Activated CD8-positive, alpha-beta memory T cell treated with anti-CD3 and anti-CD28 coated beads, Interleukin-2, amount 50 U/mL, for 24 hours (primary cell): ENCODE results near the gene NMRAL1.

Experiments used
- DNase-seq: peaks from one replicate; pipeline ENCODE4 v3.0.0-alpha.2; 2020; ENCODE audit errors: extremely low read depth

Gene NMRAL1

DNA sequence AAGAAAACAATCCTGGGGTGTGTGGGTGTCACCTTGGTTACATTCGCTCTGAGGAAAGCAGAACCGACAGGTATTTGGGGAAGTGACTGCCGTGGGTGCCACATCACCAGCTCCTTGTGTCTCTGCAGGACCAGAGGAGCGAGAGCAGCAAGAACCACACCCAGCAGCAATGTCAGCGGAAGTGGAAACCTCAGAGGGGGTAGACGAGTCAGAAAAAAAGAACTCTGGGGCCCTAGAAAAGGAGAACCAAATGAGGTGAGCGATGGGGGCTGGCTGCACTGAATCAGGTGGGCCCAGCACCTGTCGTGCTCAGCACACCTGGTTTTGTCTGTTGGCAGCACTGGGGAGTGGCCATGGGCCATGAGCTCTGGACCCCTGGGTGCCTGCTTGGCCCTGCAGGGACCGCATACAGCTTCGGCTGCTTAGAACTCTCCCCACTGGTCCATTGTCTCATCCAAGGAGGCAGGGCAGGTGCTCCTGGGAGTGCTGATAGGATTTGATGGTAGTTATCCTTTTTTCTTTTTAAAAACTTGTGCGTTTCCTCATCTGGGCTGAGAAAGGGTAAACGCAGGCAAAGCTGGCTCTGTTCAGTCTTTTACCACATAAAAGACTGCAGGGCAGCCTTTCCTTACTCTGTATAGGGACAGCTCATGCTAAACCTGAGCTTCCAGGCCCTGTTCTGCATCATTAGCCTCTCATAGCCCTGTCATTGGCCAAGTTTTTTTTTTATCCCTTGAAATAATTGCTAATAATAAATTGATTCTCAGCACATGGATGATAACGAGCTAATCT lies 31.1 kb upstream of the NMRAL1 start:
- peak; percentile 51 for DNase-seq

DNA sequence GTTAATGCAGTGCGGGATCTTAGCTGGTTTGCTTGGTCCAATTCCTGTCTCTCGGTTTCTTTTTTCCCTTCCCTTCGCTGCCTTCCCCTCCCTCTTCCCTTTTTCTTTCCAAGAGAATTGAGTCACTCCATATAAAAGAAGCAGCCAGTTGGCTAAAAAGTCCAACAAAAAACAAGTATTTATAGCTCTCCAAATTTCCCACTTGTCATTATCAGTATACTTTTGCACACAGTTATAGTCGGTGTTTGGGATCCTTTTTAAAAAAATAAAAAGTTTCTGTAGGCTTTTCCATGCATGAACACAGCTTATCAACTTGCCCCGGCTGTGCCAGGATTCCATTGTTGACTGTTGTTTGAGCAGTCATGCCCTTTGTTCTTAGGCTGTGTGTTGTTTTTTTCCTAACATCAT lies 26.6 kb upstream of the NMRAL1 start:
- DNase-seq, result no peak

DNA sequence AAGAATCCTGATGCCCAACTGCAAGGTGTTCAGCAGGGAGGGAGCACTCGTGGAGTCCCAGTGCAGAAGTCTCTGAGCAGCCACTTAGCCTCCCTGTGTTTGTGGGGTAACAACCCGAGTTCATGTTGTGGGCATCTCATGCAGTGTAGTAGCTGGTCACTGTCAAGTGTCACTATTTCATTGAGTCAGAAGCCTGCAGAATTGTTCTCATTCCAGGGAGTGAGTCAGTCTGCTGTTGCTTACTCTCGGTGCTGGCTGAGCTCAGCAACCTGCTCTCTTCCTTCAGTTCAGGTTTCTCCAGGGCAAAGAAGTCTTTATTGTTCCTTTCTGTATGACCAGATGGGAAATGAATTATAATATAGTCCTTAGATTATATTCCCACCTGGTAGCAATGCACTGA lies 25.8 kb upstream of the NMRAL1 start:
- no peak for DNase-seq

DNA sequence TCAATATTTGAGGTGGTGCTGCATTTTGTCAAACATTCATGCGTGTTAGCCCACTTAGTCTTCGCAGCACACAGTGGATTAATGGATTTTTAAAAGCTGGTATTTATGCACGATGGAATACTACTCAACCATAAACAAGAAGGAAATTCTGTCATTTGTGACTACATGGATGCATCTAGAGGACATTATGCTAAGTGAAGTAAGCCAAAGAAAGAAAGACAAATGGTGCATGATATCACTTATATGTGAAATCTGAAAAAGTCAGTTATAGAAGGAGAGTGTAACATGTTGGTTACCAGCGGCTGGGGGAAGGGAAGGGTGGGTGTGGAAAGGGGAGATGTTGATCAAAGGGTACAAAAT lies 24.8 kb upstream of the NMRAL1 start:
- DNase-seq, result no peak

DNA sequence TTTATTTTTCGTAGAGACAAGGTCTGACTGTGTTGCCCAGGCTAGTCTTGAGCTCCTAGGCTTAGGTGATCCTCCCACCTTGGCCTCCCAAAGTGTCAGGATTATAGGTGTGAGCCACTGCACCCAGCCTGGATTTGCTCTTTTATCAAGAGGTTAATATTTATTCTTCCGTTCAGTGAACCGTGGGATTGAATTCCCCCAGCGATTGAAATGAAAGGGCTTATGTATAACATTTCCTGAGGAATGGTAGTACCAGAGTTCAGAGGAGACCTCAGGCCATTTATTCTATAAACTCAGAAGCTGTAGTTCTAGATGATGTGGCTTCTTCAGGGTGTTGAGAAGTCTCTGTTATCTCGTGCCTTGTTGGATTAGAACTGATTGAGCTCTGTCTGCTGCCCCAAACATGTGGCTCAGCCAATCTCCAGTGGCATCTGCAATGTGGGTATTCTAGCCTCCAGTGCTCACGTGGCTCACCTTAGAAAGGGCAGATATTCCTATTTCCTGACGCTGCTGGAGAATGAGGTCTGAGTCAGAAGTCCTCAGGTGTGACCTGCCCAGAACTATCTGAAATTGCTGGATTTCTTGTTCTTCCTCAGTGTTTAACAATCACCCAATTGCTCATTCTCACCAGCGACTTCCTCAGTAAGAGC lies 24.2 kb upstream of the NMRAL1 start:
- no peak for DNase-seq

DNA sequence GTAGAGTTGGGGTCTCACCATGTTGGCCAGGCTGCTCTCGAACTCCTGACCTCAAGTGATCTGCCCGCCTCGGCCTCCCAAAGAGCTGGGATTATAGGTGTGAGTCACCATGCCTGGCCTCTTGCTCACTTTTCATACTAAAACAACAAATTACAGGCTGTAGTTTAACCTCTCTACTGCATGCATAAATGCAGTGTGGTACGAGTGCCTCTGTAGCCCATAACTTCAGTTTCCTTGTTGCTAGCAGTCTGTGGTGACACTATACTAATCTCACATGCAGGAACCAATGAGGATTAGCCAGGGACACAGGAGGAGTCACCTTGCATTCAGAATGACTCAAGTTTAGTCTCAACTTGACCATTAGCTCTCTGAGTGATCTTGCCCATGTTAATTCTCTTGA lies 21.9 kb upstream of the NMRAL1 start:
- no peak for DNase-seq

DNA sequence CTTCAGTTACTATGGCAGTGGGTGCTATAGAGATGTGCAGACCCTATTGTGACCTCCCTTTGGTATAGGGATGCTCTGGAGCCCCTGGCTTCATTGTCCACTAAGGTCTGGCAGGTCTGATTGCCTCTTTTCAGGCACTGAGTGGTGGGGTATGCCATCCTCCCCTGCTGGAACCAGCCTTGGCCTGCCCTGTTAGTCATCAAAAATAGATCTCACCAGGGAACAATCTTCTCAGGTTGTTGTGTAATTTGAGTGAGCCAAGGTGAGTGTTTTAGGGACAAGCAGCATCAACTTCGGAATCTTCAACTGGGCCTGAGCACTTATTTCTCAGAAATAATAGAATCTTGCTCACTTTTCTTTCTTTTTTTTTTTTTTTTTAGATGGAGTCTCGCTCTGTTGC lies 21.3 kb upstream of the NMRAL1 start:
- no peak for DNase-seq

DNA sequence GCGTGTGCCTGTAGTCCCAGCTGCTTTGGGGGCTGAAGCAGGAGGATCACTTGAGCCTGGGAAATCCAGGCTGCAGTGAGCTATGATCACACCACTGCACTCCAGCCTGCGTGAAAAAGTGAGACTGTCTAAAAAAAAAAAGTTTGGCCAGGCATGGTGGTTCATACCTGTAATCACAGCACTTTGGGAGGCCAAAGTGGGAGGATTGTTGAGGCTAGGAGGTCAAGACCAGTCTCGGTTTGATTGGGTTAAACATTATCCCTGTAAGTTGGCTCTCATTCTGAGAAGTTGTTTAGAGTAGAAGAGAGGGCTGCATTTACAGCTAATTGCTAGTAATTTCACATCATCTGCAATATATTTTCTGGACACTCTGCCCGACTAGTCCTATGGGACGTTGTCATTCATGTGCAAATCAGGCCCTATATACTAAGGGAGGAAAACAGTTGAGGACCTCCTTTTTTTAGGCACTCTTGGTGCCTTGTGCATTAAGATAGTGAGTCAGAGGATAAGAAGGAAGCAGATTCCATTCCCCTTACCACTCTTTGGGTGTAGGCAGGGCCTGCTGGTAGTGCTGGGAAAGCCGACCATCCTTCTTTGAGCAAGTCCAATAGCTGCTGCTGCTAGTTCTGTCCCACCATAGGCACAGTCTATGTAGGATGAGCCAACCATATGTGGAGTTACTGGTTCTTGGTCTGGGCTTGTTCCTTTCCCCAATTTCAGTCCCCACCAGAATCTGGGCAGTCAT lies 20.5 kb upstream of the NMRAL1 start:
- no peak for DNase-seq

DNA sequence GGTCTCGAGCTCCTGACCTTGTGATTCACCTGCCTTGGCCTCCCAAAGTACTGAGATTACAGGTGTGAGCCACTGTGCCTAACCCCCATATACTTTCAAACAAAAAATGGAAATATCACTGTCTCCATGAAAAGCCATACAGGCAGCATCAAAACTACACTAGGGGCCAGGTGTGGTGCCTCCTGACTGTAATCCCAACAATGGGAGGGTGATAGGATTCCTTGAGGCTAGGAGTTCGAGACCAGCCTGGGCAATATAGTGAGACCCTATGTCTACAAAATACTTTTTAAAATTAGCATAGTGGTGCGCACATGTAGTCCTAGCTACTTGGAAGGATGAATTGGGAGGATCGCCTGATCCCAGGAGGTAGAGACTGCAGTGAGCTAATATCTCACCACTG lies 17.5 kb upstream of the NMRAL1 start:
- DNase-seq, result no peak

DNA sequence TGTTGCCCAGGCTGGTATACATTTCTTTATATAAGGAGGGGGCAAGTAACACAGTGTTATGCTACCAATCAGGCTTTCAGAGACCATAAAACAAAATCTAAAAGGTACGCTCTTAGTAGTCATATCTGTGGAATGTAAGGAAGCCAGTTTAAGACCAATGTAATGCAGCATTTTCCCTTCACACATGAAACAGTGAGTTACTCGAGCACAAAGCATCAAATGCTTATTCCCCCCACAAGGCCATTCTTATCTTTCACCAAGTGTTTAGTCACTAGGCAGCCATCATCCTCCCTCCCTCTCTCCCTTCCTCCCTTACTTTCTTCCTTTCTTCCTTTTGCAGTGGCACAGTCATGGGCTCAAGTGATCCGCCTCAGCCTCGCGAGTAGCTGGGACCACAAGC lies 14.6 kb upstream of the NMRAL1 start:
- no peak for DNase-seq

DNA sequence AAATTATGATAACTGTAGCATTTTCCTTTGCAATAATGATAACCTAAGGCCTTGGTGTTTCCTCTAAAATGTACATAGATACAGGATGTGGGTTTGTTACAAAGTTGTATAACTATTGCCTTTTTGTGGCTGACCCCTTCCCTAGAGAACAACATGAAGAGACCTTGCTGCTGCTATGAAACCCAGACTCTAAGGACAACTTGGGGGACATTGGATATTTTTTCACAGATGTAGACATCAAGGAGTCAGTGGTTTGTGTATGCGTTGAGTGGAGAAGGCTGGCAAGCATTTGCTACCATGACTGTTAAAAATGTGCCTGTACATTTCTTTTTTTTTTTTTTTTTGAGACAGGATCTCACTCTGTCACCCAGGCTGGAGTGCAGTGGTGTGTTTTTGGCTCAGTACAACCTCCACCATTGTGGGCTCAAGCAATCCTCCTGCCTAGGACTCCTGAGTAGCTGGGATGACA lies 14.1 kb upstream of the NMRAL1 start:
- no peak for DNase-seq

DNA sequence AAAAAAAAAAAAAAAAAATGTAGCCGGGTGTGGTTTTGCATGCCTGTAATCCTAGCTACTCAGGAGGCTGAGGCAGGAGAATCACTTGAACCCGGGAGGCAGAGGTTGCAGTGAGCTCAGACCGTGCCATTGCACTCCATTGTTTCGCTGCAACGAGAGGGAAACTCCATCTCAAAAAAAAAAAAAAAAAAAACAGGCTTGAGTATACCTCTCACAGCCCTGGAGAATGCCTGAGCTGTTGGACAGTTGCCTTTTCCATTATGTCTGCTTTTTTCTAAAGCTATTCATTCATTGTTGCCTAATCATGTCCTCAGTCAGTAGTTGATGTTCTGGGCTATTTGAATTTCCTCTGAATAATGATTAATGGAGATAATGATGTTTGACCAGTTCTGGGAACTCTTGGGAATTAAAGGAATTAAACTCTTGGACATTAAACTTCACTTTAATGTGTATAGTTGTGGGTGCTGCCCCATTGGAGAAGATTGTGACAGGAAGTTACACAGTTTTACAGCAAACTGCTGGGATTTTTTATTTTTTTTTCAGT lies 13.6 kb upstream of the NMRAL1 start:
- no peak for DNase-seq

DNA sequence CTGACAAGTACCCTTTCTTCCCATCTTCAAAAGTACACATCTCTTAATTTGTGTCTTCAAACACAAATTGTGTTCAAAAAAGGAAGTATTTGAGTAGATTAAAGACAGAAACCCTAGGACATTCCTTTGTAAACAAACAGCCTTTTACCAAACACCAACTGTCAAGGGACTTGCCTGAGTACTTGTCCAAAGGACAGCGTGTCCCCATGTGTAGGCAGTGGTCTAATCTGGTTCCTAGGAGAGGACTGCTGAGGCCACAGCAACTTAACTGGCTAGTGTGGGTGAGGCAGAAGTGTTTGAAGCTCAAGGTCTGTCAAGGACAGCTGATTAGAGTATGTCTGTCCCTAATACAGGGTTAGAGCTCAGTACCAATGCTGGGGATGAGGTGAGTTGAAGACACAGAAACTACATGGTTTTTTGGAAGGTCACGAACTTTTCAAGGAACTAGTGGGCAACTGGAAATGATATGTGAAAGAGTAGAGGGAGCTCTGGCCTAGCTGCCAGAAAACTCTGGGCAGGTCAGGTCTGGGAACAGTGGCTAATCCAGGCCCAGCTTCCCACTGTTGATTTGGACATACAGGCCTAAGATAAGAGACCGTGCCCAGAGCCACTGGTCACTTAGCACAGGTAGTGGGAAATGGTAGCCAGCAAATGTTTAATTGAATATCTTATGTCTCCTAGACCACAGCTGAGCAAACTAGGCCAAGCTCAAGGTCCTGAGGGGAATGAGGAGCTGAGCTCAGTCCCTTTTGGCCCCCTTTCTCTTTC lies 11.9 kb upstream of the NMRAL1 start:
- DNase-seq, result no peak

DNA sequence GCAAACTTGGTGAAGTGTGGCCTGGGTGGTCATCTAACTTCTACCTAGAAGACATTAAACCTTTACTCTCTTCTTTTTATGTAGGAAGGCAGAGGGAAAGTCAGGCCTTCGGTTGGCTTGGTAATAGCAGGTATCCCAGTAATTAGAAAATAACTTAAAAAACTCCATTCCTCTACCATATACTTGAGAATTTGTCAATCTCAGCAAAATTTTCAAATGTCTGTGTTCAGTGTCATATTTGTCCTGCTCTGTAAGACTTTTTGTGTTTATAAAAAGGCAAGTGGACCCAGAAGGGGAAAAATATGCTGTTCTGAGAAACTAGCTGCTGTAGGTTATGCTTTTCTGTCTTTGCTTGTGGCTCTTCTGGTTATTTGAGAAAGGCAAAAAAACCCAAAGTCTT lies 7.5 kb upstream of the NMRAL1 start:
- DNase-seq, result no peak

DNA sequence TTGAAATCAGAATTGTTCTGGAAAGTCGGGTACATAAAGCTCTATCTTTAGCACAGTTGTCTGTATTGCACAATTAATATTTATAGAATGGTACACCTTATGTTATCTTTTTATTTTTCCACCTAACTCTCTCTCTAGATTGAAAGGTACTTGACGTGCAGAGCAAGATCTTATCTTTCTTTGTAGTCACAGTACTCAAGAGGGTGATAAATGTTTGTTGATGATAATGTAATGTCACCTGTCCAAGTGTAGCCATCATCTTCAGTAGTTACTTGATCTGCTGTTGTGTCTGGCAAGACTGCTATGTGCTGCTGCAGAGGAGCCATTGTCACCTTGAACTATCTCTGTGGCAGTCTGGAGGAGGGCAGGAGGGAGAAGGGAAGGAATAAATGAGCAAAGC lies 7.1 kb upstream of the NMRAL1 start:
- DNase-seq, result no peak

DNA sequence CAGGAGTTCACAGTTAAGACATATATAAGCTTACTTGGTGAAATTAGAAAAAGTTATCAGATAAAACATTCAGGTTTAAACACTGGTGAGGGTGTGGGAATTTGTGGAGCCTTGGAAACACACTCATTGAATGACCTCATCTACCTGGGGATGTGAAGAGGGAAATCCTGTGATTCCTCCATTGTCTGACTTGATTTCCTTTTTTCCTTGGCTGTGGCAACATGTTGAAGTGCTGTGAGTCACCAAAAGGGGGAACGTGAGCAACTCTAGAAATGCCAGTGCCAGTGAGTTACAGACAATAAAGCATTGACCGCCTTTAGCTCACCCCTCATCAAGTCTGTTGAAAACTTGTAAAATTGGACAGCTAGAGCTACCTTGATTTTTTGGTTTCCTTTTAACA lies 3.5 kb upstream of the NMRAL1 start:
- DNase-seq, result no peak

DNA sequence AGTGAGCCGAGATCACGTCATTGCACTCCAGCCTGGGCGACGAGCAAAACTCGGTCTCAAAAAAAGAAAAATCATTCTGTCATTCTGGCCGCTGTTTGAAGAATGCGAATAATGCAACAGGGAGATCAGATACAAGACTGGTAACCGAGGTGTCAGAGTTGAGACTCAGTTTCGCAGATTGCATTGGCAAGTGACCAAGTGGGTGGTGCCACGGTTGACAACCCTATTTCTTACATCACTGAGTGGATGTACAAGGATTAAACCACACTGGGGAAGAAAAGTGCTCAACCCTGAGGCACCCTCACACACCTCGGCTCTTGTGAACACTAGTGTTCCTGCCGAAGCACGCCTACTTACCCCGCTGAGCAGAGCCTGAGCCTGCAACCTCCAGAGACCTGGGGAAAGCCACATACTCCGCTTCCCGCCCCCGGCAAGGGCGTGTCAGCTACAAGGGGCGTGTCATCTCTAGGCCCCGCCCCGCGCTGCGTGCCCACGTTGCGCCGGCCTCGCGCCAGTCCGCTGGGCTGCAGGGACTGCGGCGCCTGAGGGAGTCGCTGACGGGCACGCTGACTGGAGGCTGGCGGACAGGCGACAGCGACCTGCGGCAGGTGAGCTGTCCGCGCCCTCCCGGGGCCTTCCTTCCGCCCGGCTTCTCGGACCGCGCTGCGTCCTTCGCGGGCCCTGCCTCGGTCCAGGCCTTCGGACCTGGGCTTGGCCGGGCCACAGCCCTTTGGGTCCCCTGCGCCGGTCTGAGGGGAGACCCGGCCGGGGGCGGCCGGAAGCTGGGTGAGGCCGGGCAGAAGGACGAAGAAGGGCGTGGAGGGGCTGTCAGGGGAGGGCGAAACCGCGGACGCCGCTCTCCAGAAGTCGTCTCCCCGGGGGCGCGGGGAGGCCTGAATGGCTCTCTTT lies 1.7 kb upstream of the NMRAL1 start, which contains the start of gene HMOX2:
Gene HMOX2, plus strand, starts transcription at position 519 of the 909 bp plus-strand sequence. CDS start 29,127 bp downstream, outside the sequence.
- peak; percentile 84 for DNase-seq

DNA sequence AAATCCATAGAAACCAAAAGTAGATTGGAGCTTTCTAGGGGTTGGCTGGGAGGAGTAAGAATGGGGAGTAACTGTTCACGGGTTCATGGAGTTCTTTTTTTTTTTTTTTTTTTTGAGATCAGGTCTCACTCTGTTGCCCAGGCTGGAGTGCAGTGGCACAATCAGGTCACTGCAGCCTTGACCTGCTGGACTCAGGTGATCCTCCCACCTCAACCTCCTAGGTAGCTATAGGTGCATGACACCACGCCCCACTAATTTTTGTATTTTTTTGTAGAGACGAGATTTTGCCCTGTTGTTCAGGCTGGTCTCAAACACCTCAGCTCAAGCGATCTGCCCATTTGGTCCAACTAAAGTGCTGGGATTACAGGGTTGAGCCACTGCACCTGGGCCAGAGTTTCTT lies 1.5 kb downstream of the NMRAL1 start:
- DNase-seq, result no peak

DNA sequence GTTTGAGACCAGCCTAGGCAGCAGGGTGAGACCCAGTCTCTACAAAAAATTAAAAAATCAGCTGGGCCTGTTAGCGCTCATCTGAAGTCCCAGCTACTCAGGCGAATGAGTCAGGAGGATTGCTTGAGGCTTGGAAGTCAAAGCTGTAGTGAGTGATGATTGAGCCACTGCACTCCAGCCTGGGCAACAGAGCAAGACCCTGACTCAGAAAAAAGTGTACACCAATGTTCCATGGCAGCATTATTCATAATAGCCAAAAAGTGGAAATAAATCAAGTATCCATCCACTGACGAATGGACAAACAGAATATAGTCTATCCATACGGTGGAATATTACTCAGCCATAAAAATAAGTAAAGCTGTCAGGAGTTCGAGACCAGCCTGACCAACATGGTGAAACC lies 2.6 kb downstream of the NMRAL1 start:
- DNase-seq, result no peak

DNA sequence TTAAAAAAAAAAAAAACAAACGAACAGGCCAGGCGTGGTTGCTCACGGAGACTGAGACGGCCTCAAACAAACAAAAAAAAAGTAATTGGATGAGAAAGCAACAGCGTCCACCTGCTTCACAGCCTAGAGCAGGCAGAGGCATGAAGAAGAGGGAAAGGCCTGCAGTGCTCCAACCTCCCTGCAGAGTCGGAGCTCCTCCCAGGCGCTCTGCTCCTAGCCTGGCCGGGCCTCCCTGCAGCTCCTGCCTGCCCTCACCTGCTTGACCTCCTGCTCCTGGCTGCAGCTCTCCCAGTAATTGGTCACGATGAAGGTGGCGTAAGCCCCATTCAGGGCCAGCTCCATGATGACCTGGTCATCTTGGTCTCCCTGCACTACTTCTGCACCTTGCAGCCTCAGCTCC lies 5.5 kb downstream of the NMRAL1 start:
- DNase-seq, result no peak

DNA sequence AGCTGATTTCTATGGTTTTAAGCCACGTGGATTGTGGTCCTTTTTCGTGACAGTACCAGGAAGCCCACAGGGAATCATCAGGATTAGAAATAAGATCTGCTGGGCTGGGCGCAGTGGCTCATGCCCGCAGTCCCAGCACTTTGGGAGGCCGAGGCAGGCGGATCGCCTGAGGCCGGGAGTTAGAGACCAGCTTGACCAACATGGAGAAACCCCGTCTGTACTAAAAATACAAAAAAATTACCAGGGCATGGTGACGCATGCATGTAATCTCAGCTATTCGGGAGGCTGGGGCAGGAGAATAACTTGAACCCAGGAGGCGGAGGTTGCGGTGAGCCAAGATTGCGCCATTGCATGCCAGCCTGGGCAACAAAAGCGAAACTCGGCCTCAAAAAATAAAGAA lies 6.5 kb downstream of the NMRAL1 start:
- DNase-seq, result no peak
